ENCODE measurements around the gene NELL2.
"Not testable (repeated sequence)": the region's sequence is repeated elsewhere in the genome, so short reads cannot be mapped to it uniquely, and the experiment has no call there.

Gene NELL2

DNA sequence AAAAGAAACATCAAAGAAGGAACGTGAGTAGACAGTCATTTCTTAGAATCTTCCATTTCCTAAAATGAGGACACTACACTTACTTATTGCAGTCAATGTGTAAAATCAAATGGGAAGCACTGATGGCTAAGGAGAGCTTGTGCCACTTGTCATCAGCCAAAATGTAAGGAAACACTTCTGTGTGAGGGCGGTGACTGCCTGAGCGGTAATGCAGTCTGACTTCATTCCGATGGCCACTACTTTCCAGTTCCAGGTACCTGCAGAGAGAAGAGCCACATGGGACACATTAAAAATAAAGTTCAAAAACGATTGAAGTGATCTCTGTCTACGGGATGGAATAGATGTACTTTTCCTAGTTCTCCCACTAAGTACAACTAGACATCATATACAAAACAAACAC lies 96.3 kb downstream of the NELL2 start:
- DNase-seq: no peak

GRCh38 chr12:44778863-44779262 lies 97.3 kb downstream of the NELL2 start:
- DNase-seq: no peak

DNA sequence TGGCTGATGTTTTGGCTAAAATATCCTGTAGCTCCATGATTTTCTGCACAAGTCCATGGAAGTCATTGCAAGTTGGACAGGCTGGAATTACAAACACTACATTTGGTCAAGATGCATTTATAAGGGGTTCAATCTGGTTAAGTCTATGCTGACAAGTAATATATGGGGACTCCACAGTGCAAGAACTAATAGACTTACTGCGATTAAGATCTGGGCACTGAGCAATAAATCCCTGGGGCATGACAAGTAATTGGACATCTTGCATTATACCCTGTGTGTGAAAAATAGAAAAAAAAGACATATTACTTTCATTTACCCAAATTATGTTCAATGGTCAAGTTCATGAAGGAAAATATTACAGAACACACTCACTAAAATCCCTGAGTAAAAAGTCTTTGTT lies 99.1 kb downstream of the NELL2 start:
- DNase-seq: no peak

DNA sequence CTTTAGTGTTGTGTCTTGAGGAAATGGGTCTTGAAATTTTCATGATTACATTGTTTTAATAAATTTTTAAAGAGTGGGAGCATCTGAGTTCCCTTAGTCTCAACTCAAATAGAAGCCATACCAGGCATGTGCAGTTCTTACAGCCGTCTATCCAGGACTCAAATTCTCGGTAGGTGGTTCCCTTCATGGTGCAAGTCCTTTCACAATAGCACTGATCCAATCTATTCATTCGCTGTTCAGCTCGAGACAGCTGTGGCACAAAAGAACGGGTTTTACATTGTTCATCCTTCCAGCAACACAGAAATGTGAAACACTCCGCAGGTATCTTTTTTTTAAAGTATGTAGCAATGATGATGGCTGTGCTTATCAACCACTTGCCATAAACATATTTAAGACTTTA lies 100.2 kb downstream of the NELL2 start:
- no peak for DNase-seq

DNA sequence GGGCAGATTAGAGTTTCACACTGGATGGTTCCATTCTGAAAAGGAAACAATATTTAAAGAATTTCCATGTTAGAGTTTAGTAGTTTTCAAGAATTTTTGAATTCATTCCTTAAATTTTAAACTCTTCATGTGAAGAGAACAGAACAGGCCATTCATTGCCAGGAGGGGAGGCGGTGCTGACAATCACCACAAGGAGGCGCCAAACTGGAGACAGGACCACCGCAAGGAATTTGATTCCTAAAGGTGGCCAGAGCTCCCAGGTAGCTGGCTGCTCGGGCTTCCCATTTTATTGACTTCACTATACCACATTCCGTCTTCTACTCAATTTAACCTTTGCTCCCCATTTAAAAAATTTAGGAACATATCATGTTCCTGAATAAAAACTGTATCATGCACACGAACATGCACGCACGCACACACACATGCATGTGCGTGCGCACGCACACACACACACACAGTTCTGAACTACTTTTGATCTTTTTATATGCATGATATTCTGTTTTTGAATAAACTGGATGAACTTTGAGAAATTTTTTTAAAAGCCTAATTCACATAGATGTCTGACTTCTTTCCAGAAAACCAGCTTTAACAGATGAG lies 101.2 kb downstream of the NELL2 start:
- DNase-seq: peak in 1 of 56 donors; percentile 1

DNA sequence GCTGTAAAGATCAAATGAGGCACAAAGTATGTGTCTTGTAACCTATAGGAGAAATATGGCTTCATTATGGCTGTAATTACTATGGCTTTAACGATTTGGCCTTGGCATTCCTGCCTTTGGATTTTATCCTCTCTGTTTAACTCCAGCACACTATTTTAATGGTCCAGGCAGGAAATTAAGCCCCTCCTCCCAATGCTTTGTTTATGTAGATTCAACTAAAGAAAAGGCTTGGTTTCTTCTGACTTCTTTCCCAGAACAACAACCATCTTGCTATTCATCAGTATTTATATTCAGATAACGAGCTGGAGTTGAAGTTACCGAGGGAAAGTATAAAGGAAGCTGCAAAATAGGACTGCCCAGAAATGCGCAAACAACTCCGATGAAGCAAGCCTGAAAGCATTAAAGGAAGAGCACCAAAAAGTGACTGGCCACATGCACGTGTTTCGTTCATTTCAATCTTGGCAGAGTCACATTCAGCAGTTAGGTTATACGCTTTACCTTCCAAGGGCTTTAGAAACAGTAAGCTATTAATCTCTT lies 104.6 kb downstream of the NELL2 start:
- no peak for DNase-seq

- DNase-seq: no peak
Observed at GRCh38 chr12:44765796-44766195, 110.3 kb downstream of the NELL2 start.

GRCh38 chr12:44763021-44763420 lies 113.1 kb downstream of the NELL2 start:
- no peak for DNase-seq

GRCh38 chr12:44759289-44759688 lies 116.8 kb downstream of the NELL2 start:
- DNase-seq: no peak

DNA sequence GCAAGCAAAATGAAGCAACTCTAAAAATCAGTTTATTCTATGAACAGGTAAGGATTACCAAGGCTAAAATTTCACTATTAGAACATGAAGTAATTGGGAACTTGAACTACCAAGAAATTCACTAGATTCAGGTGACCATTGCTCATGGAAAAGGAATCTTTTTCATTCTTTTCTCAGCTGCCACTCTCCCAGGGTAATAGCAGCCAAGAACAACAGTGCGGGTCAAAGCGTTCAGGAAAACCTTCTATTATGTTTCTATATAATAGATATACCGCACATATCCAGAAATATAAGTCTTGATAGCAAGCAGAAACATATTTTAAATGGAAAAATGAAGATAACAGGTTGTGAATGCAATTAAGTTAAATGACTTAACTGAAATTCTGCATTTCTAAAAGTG lies 125.6 kb downstream of the NELL2 start:
- no peak for DNase-seq

- DNase-seq: no peak
Observed at GRCh38 chr12:44749566-44749965, 126.5 kb downstream of the NELL2 start.

GRCh38 chr12:44748950-44749468 lies 127.1 kb downstream of the NELL2 start:
- no peak for DNase-seq

- not testable (repeated sequence) for DNase-seq
Observed at GRCh38 chr12:44741292-44741980, 134.7 kb downstream of the NELL2 start.

DNA sequence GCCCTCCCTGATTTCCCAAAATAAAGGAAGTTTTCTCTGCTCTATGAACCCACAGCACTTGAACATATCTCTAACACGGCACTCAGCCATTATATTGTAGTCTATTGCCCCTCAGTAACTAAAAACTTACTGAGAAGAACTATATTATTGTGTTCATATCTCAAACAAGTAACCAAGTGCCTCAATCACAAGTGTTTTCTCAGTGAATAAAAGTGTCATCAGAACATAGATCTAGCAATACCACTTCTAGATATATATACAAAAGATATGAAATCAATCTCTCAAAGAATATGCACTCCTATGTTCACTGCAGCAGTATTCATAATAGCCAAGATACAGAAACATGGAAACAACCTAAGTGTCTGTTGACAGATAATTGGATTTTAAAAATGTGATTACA lies 138.1 kb downstream of the NELL2 start:
- DNase-seq: no peak

DNA sequence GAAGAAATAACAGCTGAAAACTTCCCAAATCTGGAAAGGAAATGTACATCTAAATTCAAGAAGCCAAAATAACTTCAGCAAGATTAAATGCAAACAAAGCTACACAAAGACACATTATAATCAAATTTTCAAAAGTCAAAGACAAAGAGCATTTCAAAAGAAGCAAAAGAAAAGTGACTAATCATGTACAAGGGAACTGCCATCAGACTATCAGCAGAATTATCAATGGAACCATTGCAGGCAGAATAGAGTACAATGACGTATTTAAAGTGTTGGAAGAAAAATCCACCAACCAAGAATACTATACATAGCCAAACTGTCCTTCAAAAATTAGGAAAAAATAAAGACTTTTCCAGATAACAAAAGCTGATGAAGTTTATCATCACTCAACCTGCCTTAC lies 147.5 kb downstream of the NELL2 start:
- DNase-seq: no peak

DNA sequence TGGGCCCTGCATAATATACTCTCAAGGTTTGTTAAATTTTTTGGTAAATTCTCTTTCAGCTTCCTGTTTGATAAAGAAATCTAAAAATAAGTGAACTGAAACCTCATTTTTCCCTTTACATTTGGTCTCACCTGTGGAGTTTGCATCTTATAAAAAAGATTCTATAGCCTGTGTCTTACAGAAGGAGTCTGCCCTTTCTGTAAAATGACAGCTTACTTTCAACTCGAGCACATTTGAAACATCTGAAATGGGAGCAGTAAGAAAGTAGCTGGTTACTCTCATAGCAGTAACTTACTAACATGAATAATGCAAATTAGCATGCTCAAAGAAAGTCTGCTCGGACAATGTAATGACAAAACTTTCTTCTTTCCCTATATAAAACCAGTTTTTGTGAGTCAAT lies 155.8 kb downstream of the NELL2 start:
- no peak for DNase-seq

DNA sequence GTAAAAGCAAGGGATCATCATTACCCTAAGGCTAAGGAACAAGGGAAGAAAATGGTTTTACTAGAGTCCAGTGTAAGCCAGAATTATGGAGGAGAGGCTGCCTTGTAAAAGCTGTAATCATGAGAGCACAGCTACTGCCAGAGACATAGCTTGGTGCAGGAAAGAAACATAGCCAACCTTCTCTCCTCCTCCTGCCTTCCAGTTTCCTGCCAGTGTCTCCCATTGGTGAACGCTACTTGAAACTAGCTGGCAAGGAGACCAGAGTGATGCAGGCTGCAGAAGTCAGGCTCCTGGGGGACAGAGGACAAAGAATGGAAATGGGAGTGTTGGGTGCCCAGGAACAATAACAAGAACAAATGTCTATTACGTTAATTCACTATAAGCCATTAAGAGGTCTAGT lies 158.5 kb downstream of the NELL2 start:
- DNase-seq: no peak

- DNase-seq: no peak
Observed at GRCh38 chr12:44716711-44717110, 159.4 kb downstream of the NELL2 start.

GRCh38 chr12:44711736-44712135 lies 164.4 kb downstream of the NELL2 start:
- no peak for DNase-seq

- DNase-seq: no peak
Observed at GRCh38 chr12:44709166-44709565, 166.9 kb downstream of the NELL2 start.

DNA sequence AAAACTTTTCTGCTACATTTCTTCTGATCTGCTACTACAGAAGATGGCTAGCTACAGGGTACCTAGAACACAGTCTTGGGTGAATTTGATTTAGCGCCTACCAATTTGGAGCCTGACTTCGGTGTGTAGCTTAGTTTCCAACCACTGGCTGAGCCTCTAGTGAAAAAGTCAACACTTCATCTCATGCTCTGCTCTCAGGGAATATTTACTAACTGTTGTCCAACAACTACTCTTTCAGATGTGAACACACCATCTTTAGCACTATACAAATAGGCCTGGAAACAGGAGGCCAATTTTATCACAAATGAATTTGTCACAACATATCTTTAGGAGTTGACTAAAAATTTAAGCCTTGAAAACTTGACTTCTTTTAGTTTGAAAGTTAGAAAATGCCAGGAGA lies 167.9 kb downstream of the NELL2 start:
- DNase-seq: no peak

GRCh38 chr12:44703182-44703910 lies 172.8 kb downstream of the NELL2 start:
- DNase-seq: no peak

Measured in amygdala (tissue), 56 donors.